HUES48 (cell line): ENCODE data around the gene DNAJC5G.

Experiments
- H3K27ac ChIP-seq: one replicate; pipeline ENCODE4 v1.7.0; 2013; ENCODE audit warnings: low read depth, low read length, inconsistent platforms
- H3K27me3 ChIP-seq: 2 replicates; pipeline ENCODE4 v1.6.1; 2013; ENCODE audit warnings: mild to moderate bottlenecking, low read length; ENCODE audit not compliant: control insufficient read depth, insufficient read depth
- H3K36me3 ChIP-seq: 2 replicates; pipeline ENCODE4 v1.6.1; 2013; ENCODE audit warnings: low read length; ENCODE audit not compliant: control insufficient read depth, insufficient read depth
- H3K4me1 ChIP-seq: 2 replicates; pipeline ENCODE4 v1.6.1; 2013; ENCODE audit warnings: mild to moderate bottlenecking, low read length; ENCODE audit not compliant: control insufficient read depth, insufficient read depth
- H3K4me3 ChIP-seq: 2 replicates; pipeline ENCODE4 v1.5.1; 2013; ENCODE audit warnings: mild to moderate bottlenecking, low read depth, low read length
- H3K9ac ChIP-seq: 2 replicates; pipeline ENCODE4 v1.6.1; 2013; ENCODE audit warnings: mild to moderate bottlenecking, low read depth, low read length, moderate library complexity
- H3K9me3 ChIP-seq: 2 replicates; pipeline ENCODE4 v1.6.1; 2013; ENCODE audit warnings: low read length; ENCODE audit not compliant: control insufficient read depth, insufficient read depth

The DNAJC5G gene, protein sequence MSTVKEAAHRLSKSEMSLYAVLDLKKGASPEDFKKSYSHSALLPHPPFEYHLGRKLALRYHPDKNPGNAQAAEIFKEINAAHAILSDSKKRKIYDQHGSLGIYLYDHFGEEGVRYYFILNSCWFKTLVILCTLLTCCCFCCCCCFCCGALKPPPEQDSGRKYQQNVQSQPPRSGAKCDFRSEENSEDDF

DNA sequence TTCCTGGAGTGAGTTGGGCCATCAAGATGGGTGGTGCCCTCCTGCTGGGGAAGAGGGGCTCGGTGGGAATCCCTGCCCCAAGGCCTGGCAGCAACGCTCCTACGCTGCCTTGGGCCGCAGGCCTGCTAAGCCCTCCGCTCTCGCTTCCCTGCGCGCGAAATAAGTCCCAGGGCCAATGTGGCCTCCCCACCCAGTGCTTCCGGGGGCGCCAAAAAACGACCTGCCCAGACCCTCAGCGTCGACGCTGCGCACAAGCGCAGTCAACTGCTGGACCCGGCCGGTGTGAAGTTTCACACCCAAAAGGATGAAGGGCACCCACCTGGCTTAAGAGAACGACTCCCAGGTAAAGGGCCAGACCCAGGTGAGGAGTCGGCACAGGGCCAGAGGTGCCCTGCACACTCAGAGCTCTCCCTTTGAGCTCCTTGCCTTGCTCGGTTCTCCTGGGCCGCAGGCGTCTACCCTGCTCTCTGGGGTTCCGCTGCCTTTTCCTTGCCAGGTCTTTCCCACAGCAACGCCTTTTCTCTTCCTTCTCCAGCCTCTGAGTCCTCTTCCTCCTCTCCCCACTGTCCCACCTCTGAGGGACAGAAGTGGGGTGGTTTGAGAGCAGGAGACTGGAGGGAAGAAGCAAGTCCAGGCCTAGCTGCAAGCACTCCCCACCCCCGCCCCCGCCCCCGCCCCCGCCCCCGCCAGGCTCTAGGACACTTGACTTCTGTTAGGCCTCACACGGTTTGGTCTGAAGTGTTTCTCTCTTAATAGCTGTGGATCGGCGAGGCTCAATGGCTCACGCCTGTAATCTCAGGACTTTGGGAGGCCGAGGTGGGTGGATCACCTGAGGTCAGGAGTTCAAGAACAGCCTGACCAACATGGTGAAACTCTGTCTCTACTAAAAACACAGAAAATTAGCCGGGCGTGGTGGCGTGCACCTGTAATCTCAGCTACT lies at the start of gene DNAJC5G:
DNAJC5G (plus strand) TSS at position 223 of the 940 bp plus-strand sequence. CDS start 1,296 bp downstream, outside the sequence.
- Histone ChIP-seq H3K4me3 (no peak within 1 kb of the TSS), H3K4me1 (peaks cover 2% of the 10 kb centered on the region; the same call in 1 of the 2 replicates), H3K27ac (no peak within 1 kb of the TSS), H3K36me3 (no peaks in the 10 kb centered on the region), H3K9ac (no peak within 1 kb of the TSS), H3K27me3 (no peaks in the 10 kb centered on the region), H3K9me3 (no peaks in the 10 kb centered on the region)

DNA sequence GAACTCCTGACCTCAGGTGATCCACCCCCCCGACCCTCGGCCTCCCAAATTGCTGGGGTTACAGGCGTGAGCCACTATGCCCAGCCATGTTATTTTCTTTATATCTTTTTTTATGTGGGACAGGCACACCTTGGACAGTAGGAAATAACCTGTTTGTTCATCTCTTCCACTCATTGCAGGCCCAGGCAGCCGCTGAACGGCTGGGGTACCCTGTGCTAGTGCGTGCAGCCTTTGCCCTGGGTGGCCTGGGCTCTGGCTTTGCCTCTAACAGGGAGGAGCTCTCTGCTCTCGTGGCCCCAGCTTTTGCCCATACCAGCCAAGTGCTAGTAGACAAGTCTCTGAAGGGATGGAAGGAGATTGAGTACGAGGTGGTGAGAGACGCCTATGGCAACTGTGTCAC lies 49.7 kb upstream of the DNAJC5G start:
- H3K9ac ChIP-seq = no peak overlapping the region
- H3K36me3 ChIP-seq = peaks cover 93% of the 10 kb centered on the region
- H3K27me3 ChIP-seq = no peaks in the 10 kb centered on the region
- H3K27ac ChIP-seq = no peak overlapping the region
- H3K9me3 ChIP-seq = no peaks in the 10 kb centered on the region
- no peaks in the 10 kb centered on the region for H3K4me1 ChIP-seq
- no peak overlapping the region for H3K4me3 ChIP-seq

DNA sequence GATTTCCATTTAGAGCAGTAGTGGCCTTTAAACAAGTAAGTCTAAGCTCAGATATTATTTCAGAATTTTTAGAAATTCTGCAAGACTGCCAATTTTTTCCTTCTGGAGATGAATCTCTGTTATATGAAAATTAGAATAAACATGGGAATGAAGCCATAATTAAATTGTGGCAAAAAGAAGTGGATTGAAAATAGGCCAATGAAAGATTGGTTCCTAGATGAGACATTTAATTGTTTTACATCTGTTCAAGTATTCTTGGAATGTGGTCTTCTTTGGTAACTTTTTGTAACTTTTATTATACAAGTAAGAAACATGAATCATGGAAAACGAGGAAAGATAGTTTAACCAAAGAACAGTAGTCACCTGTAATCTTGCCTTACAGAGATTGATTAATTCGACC lies 47.7 kb upstream of the DNAJC5G start:
- no peaks in the 10 kb centered on the region for H3K4me1 ChIP-seq
- H3K27me3 ChIP-seq = no peaks in the 10 kb centered on the region
- no peak overlapping the region for H3K9ac ChIP-seq
- H3K9me3 ChIP-seq = no peaks in the 10 kb centered on the region
- no peak overlapping the region for H3K27ac ChIP-seq
- no peak overlapping the region for H3K4me3 ChIP-seq
- peaks cover 95% of the 10 kb centered on the region for H3K36me3 ChIP-seq

DNA sequence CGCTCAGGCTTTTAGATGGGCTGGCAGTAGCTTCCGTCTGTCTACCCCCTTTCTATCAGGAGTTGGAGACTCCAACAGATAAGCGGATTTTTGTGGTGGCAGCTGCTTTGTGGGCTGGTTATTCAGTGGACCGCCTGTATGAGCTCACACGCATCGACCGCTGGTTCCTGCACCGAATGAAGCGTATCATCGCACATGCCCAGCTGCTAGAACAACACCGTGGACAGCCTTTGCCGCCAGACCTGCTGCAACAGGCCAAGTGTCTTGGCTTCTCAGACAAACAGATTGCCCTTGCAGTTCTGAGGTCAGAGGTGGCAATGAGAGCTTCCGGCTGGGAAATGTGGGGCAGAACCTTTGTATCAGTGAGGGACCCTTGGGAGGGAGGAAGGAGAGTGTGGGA lies 43.3 kb upstream of the DNAJC5G start:
- H3K4me1 ChIP-seq = no peaks in the 10 kb centered on the region
- no peak overlapping the region for H3K4me3 ChIP-seq
- no peaks in the 10 kb centered on the region for H3K27me3 ChIP-seq
- no peaks in the 10 kb centered on the region for H3K9me3 ChIP-seq
- H3K27ac ChIP-seq = no peak overlapping the region
- H3K9ac ChIP-seq = no peak overlapping the region
- H3K36me3 ChIP-seq = peaks cover 97% of the 10 kb centered on the region

DNA sequence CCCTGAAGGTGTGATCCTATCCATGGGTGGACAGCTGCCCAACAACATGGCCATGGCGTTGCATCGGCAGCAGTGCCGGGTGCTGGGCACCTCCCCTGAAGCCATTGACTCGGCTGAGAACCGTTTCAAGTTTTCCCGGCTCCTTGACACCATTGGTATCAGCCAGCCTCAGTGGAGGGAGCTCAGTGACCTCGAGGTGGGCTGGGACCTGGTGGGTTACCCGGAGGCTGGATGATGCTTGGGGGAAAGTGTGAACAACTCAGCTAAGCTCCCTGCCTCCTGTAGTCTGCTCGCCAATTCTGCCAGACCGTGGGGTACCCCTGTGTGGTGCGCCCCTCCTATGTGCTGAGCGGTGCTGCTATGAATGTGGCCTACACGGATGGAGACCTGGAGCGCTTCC lies 41.9 kb upstream of the DNAJC5G start:
- Histone ChIP-seq H3K9ac (no peak overlapping the region), H3K27ac (no peak overlapping the region), H3K27me3 (no peaks in the 10 kb centered on the region), H3K9me3 (no peaks in the 10 kb centered on the region), H3K4me1 (no peaks in the 10 kb centered on the region), H3K36me3 (peaks cover 97% of the 10 kb centered on the region), H3K4me3 (no peak overlapping the region)

DNA sequence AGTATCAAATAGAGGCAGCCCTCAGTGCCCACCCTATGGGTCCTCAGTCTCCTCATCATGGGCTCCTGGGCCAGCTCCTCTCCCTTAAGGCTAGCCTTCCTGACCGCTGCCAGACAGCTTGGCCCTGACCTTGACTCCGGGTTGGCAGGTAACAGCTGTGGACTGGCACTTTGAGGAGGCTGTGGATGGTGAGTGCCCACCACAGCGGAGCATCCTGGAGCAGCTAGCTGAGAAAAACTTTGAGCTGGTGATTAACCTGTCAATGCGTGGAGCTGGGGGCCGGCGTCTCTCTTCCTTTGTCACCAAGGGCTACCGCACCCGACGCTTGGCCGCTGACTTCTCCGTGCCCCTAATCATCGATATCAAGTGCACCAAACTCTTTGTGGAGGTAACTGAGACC lies 39.1 kb upstream of the DNAJC5G start:
- no peak overlapping the region for H3K27ac ChIP-seq

DNA sequence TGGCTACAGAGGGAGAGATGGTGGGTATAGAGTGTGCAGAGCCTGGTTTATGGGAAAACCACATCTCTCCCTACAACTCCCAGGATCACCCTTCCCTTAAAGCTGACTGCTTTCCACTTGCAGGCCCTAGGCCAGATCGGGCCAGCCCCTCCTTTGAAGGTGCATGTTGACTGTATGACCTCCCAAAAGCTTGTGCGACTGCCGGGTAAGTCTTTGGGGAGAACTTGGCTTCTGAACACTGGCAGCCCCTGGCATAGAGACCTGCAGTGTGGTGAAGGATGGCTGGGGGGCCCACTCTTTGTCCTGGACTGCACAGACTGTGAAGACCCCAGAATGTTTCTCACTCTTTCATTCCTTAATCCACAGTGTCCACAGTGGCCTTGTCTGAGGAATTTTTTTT lies 38.6 kb upstream of the DNAJC5G start:
- Histone ChIP-seq H3K27ac (no peak overlapping the region), H3K9ac (no peak overlapping the region), H3K36me3 (peaks cover 100% of the 10 kb centered on the region), H3K27me3 (no peaks in the 10 kb centered on the region), H3K4me3 (no peak overlapping the region), H3K4me1 (no peaks in the 10 kb centered on the region), H3K9me3 (no peaks in the 10 kb centered on the region)

More for the DNA sequence above, 39.1 kb upstream of the DNAJC5G start:
- Histone ChIP-seq H3K36me3 (peaks cover 100% of the 10 kb centered on the region), H3K4me1 (no peaks in the 10 kb centered on the region), H3K4me3 (no peak overlapping the region), H3K9me3 (no peaks in the 10 kb centered on the region), H3K9ac (no peak overlapping the region), H3K27me3 (no peaks in the 10 kb centered on the region)

DNA sequence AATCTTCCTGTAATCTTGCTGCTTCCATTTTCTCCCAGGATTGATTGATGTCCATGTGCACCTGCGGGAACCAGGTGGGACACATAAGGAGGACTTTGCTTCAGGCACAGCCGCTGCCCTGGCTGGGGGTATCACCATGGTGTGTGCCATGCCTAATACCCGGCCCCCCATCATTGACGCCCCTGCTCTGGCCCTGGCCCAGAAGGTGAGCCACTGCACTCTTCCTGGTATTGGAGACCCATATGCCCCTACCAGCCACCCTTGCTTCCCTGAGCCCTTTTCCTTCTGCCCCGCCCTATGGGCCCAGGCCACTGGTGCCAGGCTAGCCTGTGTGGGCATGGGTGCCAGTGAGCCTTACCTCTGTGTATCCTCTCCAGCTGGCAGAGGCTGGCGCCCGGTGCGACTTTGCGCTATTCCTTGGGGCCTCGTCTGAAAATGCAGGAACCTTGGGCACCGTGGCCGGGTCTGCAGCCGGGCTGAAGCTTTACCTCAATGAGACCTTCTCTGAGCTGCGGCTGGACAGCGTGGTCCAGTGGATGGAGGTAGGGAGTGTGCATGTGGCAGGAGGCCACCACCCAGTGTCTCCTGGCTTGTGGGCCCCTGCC lies 37.8 kb upstream of the DNAJC5G start:
- H3K4me3 ChIP-seq = no peak overlapping the region
- H3K9ac ChIP-seq = no peak overlapping the region
- H3K27ac ChIP-seq = no peak overlapping the region
- H3K36me3 ChIP-seq = peaks cover 100% of the 10 kb centered on the region
- H3K27me3 ChIP-seq = no peaks in the 10 kb centered on the region
- no peaks in the 10 kb centered on the region for H3K4me1 ChIP-seq
- no peaks in the 10 kb centered on the region for H3K9me3 ChIP-seq

DNA sequence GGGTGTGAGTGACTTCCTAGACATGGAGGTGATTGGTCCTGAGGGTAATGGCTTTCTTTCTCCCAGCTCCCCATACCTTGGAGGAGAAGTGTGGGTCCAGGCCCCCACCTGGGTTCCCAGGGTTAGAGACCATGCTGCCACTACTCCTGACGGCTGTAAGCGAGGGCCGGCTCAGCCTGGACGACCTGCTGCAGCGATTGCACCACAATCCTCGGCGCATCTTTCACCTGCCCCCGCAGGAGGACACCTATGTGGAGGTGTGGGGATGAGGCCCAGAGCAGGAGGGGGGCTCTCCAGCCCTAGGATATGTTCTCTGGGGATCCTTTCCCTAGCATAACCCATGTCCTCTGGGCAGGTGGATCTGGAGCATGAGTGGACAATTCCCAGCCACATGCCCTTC lies 36.3 kb upstream of the DNAJC5G start:
- Histone ChIP-seq H3K9me3 (no peaks in the 10 kb centered on the region), H3K4me1 (no peaks in the 10 kb centered on the region)

DNA sequence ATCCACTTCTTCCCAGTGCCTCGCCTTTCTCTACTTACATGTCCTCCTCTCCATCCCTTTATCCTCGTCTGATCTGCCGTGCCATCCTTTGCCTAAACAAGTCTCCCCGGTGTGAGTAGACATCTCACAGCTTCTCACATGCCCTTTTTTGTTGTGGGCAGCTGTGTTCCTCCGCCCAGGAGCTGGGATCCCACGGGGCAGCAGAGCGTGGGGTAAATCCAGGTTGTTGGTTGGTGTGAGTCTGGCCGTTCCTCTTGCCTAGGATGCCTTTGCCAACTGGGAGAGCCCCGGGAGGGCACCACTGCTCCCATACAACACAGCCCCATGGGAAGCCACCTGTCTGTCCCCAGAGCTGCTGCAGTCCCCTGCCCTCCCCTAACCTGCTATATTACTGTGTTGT lies 34.8 kb upstream of the DNAJC5G start:
- no peaks in the 10 kb centered on the region for H3K27me3 ChIP-seq
- H3K4me3 ChIP-seq = no peak overlapping the region
- peaks cover 99% of the 10 kb centered on the region for H3K36me3 ChIP-seq
- H3K9me3 ChIP-seq = no peaks in the 10 kb centered on the region
- H3K27ac ChIP-seq = no peak overlapping the region
- no peaks in the 10 kb centered on the region for H3K4me1 ChIP-seq
- H3K9ac ChIP-seq = no peak overlapping the region

More for the DNA sequence above, 36.3 kb upstream of the DNAJC5G start:
- no peaks in the 10 kb centered on the region for H3K27me3 ChIP-seq
- H3K4me3 ChIP-seq = no peak overlapping the region
- no peak overlapping the region for H3K9ac ChIP-seq
- H3K27ac ChIP-seq = no peak overlapping the region
- peaks cover 100% of the 10 kb centered on the region for H3K36me3 ChIP-seq
